HEK293T (cell line): ENCODE results near the gene CSTF2T.

Experiments
- BHLHE40 ChIP-seq: fragments of 450-650 bp; IDR thresholded peaks from 2 replicates; pipeline ENCODE4 v1.6.1; 2016; ENCODE audit warnings: mild to moderate bottlenecking, moderate library complexity, borderline replicate concordance
- FOXK2 ChIP-seq: fragments of 450-650 bp; IDR thresholded peaks from 2 replicates; pipeline ENCODE4 v1.6.1; 2016; ENCODE audit warnings: mild to moderate bottlenecking
- FOXM1 ChIP-seq: fragments of 450-650 bp; IDR thresholded peaks from 2 replicates; pipeline ENCODE4 v1.6.1; 2017; ENCODE audit warnings: mild to moderate bottlenecking, borderline replicate concordance
- SUZ12 ChIP-seq: fragments of 450-650 bp; IDR thresholded peaks from 2 replicates; pipeline ENCODE4 v1.6.1; 2016; ENCODE audit warnings: mild to moderate bottlenecking
- TARDBP ChIP-seq: fragments of 450-650 bp; IDR thresholded peaks from 2 replicates; pipeline ENCODE4 v1.6.1; 2016

- no peak for TF ChIP-seq TARDBP
- no peak for TF ChIP-seq SUZ12
- no peak for TF ChIP-seq FOXK2
- TF ChIP-seq FOXM1 = no peak
- TF ChIP-seq BHLHE40 = no peak
Observed at GRCh38 chr10:51696251-51696650, 3.1 kb downstream of the CSTF2T start.
